GM18868 (cell line): ENCODE results near the gene PLCL1.
"Not testable (repeated sequence)": the region's sequence is repeated elsewhere in the genome, so short reads cannot be mapped to it uniquely, and the experiment has no call there.

Experiments used
- ATAC-seq: cut with Tn5 transposase; IDR thresholded peaks from one replicate; pipeline ENCODE4 v1.9.1; 2021; ENCODE audit warnings: mild to moderate bottlenecking, moderate library complexity; ENCODE audit not compliant: unreplicated experiment

Gene PLCL1

DNA sequence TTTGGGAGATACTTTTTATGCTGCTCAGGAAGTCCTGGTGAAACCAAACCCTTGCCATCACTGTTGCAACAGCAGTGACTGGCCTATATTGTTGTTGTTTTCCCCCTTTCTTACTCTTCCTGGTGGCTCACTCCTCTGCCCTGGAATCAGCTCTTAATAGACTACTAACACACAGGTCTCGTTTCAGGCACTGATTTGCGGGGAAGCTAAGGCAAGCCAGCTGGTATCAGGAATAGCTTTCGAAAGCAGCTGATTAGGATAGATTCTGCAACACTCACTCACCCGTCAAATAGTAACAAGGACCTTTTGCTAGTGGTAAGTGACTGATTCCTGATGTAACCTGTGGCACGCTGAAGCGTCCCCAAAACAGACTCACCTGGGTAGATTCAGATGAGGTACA lies 360.4 kb downstream of the PLCL1 start:
- no peak for ATAC-seq

DNA sequence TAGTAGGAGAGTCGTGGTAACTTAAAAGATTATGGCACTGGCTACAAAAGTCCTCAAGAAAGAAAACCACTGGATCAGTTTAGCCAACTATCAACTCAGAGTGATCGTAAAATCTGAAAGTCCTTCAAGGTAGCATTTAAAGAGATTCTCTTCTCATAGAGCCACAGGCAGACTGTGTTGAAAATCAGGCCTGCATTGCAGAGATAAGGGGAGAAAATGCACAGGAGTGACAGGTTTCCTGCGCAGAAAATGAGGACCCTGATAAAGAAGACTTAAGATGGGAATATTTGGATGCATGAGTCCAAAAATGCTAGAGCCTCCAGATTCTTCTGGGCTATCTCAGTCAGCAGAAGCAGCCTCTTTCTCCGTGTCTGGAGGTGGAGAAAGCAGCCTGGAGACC lies 360.9 kb downstream of the PLCL1 start:
- no peak for ATAC-seq

DNA sequence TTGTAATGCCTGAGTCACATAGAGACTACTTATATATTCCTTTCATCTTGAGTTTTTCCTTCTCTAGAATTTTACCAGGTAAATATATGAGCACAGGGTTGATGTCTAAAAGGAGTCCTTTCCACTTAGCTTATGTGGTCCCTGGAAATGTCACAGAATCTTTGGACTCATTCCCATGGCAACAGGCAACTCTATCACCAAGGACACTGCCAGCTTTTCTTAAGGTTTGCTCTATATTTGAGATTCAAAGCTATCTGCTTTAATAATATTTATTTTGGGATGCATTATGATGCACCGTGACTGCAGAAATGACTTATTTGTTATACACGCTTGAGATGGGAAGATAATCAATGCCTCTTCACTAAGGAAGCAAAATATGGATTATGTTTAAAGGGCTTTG lies 363.0 kb downstream of the PLCL1 start:
- ATAC-seq: no peak

DNA sequence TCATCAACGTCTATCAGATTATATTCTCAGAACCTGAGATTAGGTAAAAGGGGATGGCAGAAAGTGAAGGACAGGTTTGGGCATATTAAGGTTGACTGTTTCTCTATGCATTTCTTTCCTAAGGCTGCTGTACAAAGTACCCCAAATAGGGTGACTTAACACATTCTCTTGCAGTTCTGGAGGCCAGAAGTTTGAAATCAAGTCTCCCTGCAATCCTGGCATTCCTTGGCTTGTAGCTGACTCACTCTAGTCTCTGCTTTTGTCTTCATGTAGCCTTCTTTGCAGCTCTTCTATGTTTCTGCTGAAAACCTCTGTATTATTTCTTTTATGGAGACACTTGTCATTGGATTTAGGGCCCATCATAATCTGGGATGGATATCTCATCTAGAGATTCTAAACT lies 364.3 kb downstream of the PLCL1 start:
- no peak for ATAC-seq

DNA sequence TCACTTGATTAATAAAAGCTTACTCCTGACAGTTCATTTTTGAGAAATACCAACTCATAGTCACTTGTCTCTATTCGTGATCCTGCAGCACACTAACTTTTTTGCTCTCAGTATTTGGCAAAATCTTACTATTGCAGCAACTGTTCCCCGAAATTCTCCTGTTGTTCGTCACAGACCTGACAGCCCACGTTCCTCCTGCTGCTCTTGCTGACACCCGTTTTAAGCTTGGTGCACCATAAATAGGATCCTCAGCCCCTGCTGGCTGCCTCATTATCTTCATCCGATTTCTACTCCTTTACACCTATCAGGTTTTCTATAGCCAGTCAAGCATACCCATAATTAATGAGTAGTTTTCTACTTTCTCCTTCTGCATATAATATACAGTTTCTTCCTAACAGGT lies 368.8 kb downstream of the PLCL1 start:
- no peak for ATAC-seq

DNA sequence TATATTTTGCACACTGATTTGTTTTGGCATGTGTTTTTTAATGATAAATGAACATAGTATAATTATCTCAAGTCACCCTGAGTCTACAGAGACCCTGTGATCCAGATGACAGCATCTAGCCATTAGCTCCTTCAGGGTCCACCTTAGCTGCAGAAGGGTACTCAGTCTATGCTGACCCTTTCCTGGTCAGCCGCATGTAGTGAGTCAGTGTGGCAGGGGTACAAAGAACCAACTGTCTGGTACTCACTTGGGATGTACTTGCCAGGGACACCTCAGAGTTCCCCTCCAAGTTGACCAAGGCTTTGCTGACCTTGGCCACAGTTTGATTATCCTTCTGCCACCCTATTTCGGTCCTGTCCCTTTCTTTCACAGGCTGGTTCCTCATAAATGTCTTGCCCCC lies 369.5 kb downstream of the PLCL1 start:
- no peak for ATAC-seq

DNA sequence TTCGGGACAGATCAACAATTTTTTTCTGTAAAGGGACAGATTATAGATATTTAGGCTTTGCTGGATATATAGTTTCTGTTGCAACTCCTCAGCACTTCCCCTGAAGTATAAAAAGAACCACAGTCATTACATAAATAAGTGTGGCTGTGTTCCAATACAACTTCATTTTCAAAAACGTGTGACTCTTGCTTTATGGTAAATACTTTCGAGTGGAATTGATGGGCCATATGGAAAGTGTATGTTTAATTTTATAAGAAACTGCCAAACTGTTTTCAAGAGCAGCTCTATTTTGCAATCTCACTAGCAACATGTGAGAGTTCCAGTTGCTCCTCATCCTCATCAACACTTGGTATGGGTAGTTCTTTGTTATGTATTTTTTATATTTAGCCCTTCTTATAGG lies 370.9 kb downstream of the PLCL1 start:
- ATAC-seq: no peak

DNA sequence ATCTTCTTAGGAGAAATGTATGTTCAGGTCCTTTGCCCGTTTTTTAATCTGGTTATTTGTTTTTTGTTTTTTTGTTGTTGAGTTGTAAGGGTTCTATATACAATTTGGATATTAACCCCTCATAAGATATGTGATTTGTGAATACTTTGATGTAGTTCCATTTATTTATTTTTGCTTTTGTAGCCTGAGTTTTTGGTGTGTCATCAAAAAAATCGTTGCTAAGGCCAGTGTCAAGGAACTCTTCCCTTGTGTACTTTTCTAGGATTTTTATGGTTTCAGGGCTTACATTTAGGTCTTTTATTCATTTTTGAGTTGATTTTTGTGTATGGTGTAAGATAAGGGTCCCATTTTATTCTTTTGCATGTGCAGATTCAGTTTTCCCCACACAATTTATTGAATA lies 372.6 kb downstream of the PLCL1 start:
- no peak for ATAC-seq

DNA sequence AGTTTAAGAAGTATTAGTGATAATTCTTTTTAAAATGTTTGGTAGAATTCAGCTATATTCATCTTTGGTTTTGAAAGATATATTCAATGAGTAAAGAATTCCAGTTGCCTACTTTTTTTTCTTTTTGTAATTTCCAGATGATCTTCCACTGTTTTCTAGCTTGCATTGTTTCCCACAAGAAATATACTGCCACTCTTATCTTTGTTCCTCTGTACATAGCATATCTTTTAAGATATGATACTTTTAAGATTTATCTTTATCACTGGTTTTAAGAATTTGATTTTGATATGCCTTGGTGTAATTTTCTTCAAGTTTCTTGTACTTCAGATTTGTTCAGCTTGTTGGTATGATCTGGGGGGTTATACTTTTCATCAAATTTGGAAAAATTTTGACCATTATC lies 374.4 kb downstream of the PLCL1 start:
- no peak for ATAC-seq

DNA sequence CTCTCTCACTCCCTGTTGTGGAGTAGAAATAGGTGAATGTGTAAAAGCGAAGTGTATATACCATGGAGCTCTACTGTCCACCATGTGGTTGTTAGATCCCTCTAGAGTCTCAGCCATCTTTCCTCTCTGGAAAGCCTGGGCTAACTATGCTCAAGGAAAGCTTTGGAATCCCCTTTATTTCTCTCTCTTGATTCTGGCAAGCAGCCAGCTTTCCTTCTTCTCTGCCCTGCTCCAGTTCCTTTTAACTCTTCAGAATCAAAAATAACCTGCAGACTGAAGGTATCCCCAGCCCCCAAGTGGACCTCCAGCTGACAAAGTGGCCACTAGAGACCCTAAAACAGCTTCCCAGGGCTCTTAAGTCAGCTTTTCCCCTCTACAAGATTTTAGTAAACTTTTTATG lies 381.9 kb downstream of the PLCL1 start:
- ATAC-seq: no peak

DNA sequence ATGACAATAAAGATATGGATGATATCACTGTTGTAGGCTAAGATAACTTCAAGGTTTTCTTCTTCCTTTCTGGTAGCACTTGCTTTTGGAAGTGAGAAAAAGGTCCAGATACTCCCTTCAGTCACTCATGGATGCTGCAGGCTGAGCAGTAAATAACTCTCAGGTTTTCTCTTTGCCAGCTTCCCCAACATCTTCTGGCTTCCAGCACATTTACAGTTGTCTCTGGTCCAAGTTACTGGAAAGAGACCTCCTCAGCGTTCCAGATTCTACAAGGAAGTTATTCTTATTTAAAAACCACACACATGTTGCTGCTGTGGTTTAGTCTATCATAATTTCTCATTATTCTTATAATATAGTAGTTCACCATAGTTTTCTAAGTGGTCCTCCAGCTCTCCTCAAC lies 383.4 kb downstream of the PLCL1 start:
- no peak for ATAC-seq

DNA sequence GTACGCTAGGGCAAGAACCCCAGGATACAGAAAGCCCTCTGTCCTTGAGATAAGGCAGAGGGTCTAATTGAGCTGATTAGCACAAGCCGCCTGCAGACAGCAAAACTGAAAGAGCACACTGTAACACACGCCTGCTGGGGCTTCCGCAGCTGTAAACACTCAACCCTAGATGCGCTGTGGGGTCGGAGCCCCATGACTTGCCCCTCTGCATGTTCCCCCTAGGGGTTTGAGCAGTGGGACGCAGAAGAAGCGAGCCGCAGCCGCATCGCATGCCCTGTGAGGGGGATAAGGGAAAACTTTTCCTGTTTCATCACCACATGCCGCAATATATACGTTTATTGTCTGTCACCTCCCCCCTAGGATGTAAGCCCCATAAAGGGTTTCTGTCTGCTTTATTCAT lies 384.6 kb downstream of the PLCL1 start:
- no peak for ATAC-seq

DNA sequence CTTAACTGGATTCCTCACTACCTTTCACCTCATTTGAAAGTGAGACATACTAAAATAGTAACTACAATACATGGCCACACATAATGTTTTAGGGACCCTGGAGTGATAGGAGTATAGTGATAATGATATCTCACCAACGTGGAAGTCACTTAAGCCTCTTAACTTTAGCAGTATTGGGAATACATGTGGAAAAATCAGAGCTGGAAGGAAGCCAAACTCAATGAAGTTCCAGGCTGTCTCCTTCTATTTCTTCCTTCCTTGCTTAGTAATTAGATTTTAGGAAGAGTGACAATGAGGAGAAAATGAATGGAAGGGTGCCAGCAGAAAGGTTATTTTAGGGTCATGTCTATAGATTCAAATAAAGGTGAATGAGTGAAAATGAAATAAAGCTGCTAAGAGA lies 387.3 kb downstream of the PLCL1 start:
- ATAC-seq: no peak

DNA sequence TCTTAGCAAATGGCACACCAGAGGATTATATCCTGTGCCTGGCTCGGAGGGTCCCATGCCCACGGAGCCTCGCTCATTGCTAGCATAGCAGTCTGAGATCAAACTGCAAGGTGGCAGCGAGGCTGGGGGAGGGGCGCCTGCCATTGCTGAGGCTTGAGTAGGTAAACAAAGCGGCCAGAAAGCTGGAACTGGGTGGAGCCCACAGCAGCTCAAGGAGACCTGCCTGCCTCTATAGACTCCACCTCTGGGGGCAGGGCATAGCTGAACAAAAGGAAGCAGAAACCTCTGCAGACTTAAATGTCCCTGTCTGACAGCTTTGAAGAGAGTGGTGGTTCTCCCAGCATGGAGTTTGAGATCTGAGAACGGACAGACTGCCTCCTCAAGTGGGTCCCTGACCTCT lies 392.2 kb downstream of the PLCL1 start:
- ATAC-seq: not testable (repeated sequence)
